Measurements from ENCODE around the gene DTX1.

The DTX1 gene

GRCh38 chr12:113055594-113056380 is 743 bp upstream of the DTX1 start:
- DNase-seq (ENCODE audit: low read depth), result no peak

GRCh38 chr12:113056381-113056630 is 224 bp upstream of the DTX1 start:
- DNase-seq (ENCODE audit: low read depth), result no peak

- no peak for DNase-seq (ENCODE audit: low read depth)
Measured at GRCh38 chr12:113057565-113058485, 1.3 kb downstream of the DTX1 start.

- DNase-seq (ENCODE audit: low read depth), result no peak
Measured at GRCh38 chr12:113058553-113058952, 2.0 kb downstream of the DTX1 start.

- DNase-seq (ENCODE audit: low read depth), result no peak
Measured at GRCh38 chr12:113059071-113059595, 2.6 kb downstream of the DTX1 start.

- no peak for DNase-seq (ENCODE audit: low read depth)
Measured at GRCh38 chr12:113060336-113060960, 3.9 kb downstream of the DTX1 start.

GRCh38 chr12:113061061-113061694 is 4.6 kb downstream of the DTX1 start:
- DNase-seq (ENCODE audit: low read depth), result no peak

- no peak for DNase-seq (ENCODE audit: low read depth)
Measured at GRCh38 chr12:113062502-113063395, 6.2 kb downstream of the DTX1 start.

GRCh38 chr12:113063396-113064350 is 7.1 kb downstream of the DTX1 start:
- no peak for DNase-seq (ENCODE audit: low read depth)

GRCh38 chr12:113064395-113065125 is 8.0 kb downstream of the DTX1 start:
- no peak for DNase-seq (ENCODE audit: low read depth)

- DNase-seq (ENCODE audit: low read depth), result no peak
Measured at GRCh38 chr12:113065126-113066007, 8.8 kb downstream of the DTX1 start.

- no peak for DNase-seq (ENCODE audit: low read depth)
Measured at GRCh38 chr12:113066813-113067400, 10.4 kb downstream of the DTX1 start.

GRCh38 chr12:113067987-113068935 is 11.7 kb downstream of the DTX1 start:
- no peak for DNase-seq (ENCODE audit: low read depth)

- DNase-seq (ENCODE audit: low read depth), result no peak
Measured at GRCh38 chr12:113069149-113069548, 12.6 kb downstream of the DTX1 start.

- DNase-seq (ENCODE audit: low read depth), result no peak
Measured at GRCh38 chr12:113069751-113070116, 13.2 kb downstream of the DTX1 start.

GRCh38 chr12:113070117-113070906 is 13.8 kb downstream of the DTX1 start:
- DNase-seq (ENCODE audit: low read depth), result no peak
